Prostate gland (tissue), 2 donors: ENCODE measurements around the gene C2.

Experiments used
- POLR2A ChIP-seq: fragments of 450-650 bp; IDR thresholded peaks from one replicate; pipeline ENCODE4 v1.6.1; 2016; ENCODE audit warnings: antibody characterized with exemption, mild to moderate bottlenecking
- POLR2AphosphoS5 ChIP-seq: sonication (generic); formaldehyde crosslinking; IDR thresholded peaks from one replicate; pipeline ENCODE4 v1.6.1; 2017; ENCODE audit warnings: antibody characterized with exemption
- TF ChIP-seq, protein P1 (sequence below), 4 experiments: fragments of 200-600 bp in 2 of 4; fragments of 450-650 bp in 2 of 4; sonication (generic) in 2 of 4; IDR thresholded peaks; 1 replicate in 3 of 4; 2 replicates in 1 of 4; pipeline ENCODE4 v1.5.1; 2016 to 2019; ENCODE audit warnings: antibody characterized with exemption in 4 of 4, mild to moderate bottlenecking in 2 of 4, moderate library complexity in 2 of 4

DNA sequence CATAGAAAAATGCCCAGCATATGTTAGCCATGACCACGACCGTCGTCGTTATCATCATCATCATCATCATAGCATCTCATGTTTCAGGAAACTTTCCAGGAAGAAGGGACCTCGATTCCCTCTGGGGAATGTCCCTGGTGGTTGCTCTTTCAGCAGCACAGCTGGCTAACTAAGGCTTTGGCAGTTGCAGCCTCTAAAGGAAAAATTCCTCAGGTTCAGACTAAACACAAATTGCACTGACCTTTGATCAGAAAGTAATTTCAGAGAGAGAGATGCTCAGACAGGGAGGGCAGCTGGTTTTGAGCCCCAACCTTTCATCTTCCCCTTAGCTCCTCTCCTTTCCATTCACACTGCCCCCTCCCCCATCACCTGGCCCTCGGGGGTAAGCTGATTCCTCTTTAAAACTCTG is 12.7 kb downstream of the C2 start:
- TF ChIP-seq, protein P1, sequence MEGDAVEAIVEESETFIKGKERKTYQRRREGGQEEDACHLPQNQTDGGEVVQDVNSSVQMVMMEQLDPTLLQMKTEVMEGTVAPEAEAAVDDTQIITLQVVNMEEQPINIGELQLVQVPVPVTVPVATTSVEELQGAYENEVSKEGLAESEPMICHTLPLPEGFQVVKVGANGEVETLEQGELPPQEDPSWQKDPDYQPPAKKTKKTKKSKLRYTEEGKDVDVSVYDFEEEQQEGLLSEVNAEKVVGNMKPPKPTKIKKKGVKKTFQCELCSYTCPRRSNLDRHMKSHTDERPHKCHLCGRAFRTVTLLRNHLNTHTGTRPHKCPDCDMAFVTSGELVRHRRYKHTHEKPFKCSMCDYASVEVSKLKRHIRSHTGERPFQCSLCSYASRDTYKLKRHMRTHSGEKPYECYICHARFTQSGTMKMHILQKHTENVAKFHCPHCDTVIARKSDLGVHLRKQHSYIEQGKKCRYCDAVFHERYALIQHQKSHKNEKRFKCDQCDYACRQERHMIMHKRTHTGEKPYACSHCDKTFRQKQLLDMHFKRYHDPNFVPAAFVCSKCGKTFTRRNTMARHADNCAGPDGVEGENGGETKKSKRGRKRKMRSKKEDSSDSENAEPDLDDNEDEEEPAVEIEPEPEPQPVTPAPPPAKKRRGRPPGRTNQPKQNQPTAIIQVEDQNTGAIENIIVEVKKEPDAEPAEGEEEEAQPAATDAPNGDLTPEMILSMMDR (IDR thresholded peaks at IDR 0.05), result no peak
- no peak for TF ChIP-seq POLR2A
- TF ChIP-seq POLR2AphosphoS5, result no peak
